SK-N-SH (cell line): ENCODE results near the gene SESTD1. TPM values are rescaled to one million over a fixed set of nuclear protein-coding genes. Genes with fewer than 3 reads are reported as not detected.

Source experiments
- CTCF ChIA-PET: fragments of 300-600, 350-600 bp; formaldehyde crosslinking; extraction: SDS; loops from one replicate; lab custom pipeline; 2021; lab: Yijun Ruan, JAX
- POLR2A ChIA-PET: fragments of 350-600 bp; sonication (Branson Sonifier 250); formaldehyde crosslinking; extraction: SDS; loops from one replicate; lab custom pipeline; 2020; ENCODE audit warnings: antibody characterized with exemption, inconsistent platforms; lab: Yijun Ruan, JAX
- DNase-seq: peaks from one replicate; pipeline ENCODE4 v3.0.0; 2012
- H2AFZ ChIP-seq: fragments of 200-600 bp; sonication (generic); 2 replicates; pipeline ENCODE4 v1.8.1; 2016; ENCODE audit warnings: antibody characterized with exemption, mild to moderate bottlenecking, low read depth
- H3F3A ChIP-seq: fragments of 200-600 bp; sonication (generic); replicated peaks from 2 replicates; pipeline ENCODE3; 2016; ENCODE audit warnings: antibody characterized with exemption, mild to moderate bottlenecking; ENCODE audit not compliant: insufficient read depth
- H3K27ac ChIP-seq, 2 experiments: fragments of 200-500 bp in 1 of 2; fragments of 200-600 bp in 1 of 2; sonication (Bioruptor generic) in 1 of 2; sonication (generic), shearing (Covaris generic) in 1 of 2; 2 replicates each; pipeline versions ENCODE4 v1.5.1 to v1.6.1; 2014 to 2016; ENCODE audit warnings: low read depth in 2 of 2, inconsistent platforms in 1 of 2, low read length in 1 of 2, mild to moderate bottlenecking in 1 of 2, mixed read lengths in 1 of 2
- H3K27me3 ChIP-seq: fragments of 200-600 bp; sonication (generic), shearing (Covaris generic); 2 replicates; pipeline ENCODE4 v1.6.1; 2016; ENCODE audit warnings: mixed run types; ENCODE audit not compliant: insufficient read depth
- H3K36me3 ChIP-seq, 2 experiments: fragments of 200-500 bp in 1 of 2; fragments of 200-600 bp in 1 of 2; sonication (Bioruptor generic) in 1 of 2; sonication (generic) in 1 of 2; replicated peaks in 1 of 2; 2 replicates each; pipeline versions ENCODE3 to v1.5.1; 2014 to 2016; ENCODE audit warnings: low read length in 1 of 2, mild to moderate bottlenecking in 1 of 2; ENCODE audit not compliant: insufficient read depth in 2 of 2, control insufficient read depth in 1 of 2
- H3K4me1 ChIP-seq, 2 experiments: fragments of 200-500 bp in 1 of 2; fragments of 200-600 bp in 1 of 2; sonication (Bioruptor generic) in 1 of 2; sonication (generic), shearing (Covaris generic) in 1 of 2; 2 replicates each; pipeline versions ENCODE4 v1.5.1 to v1.6.1; 2014 to 2016; ENCODE audit warnings: low read depth in 1 of 2, low read length in 1 of 2, mixed run types in 1 of 2; ENCODE audit not compliant: insufficient read depth in 2 of 2, control insufficient read depth in 1 of 2
- H3K4me2 ChIP-seq: fragments of 200-600 bp; sonication (generic), shearing (Covaris generic); 2 replicates; pipeline ENCODE4 v1.6.1; 2017; ENCODE audit warnings: mixed run types
- H3K4me3 ChIP-seq, 2 experiments: fragments of 200-500 bp in 1 of 2; fragments of 200-600 bp in 1 of 2; sonication (Bioruptor generic) in 1 of 2; sonication (generic), shearing (Covaris generic) in 1 of 2; 2 replicates each; pipeline versions ENCODE4 v1.5.1 to v1.8.1; 2014 to 2016; ENCODE audit warnings: low read depth in 2 of 2, inconsistent platforms in 1 of 2, low read length in 1 of 2, mild to moderate bottlenecking in 1 of 2, mixed read lengths in 1 of 2, moderate library complexity in 1 of 2
- H3K79me2 ChIP-seq: fragments of 200-600 bp; sonication (generic); 2 replicates; pipeline ENCODE4 v1.8.1; 2017; ENCODE audit warnings: mild to moderate bottlenecking; ENCODE audit not compliant: insufficient read depth
- H3K9ac ChIP-seq: fragments of 200-600 bp; sonication (generic); 2 replicates; pipeline ENCODE4 v1.6.1; 2017; ENCODE audit warnings: mixed run types
- H3K9me2 ChIP-seq: fragments of 200-600 bp; sonication (generic); 2 replicates; pipeline ENCODE4 v1.6.1; 2017; ENCODE audit warnings: mixed run types
- H3K9me3 ChIP-seq: fragments of 200-600 bp; sonication (generic); 2 replicates; pipeline ENCODE4 v1.6.1; 2017; ENCODE audit warnings: mixed run types, mild to moderate bottlenecking, moderate library complexity
- H4K20me1 ChIP-seq: fragments of 200-600 bp; sonication (generic); 2 replicates; pipeline ENCODE4 v1.6.1; 2017; ENCODE audit warnings: mild to moderate bottlenecking, mixed run types; ENCODE audit not compliant: insufficient read depth
- CHD2 ChIP-seq: fragments of 150-350 bp; IDR thresholded peaks from 2 replicates; pipeline ENCODE4 v1.6.1; 2018; ENCODE audit warnings: low read length; ENCODE audit not compliant: partially characterized antibody
- ELF1 ChIP-seq: IDR thresholded peaks from 2 replicates; pipeline ENCODE4 v1.4.0; 2012
- EP300 ChIP-seq, 2 experiments: IDR thresholded peaks; 2 replicates each; pipeline versions ENCODE4 v1.4.0 to v1.6.1; 2012; ENCODE audit warnings: borderline replicate concordance in 1 of 2, low read depth in 1 of 2, low read length in 1 of 2
- EZH2phosphoT487 ChIP-seq: fragments of 200-600 bp; sonication (generic); IDR thresholded peaks from 2 replicates; pipeline ENCODE4 v1.6.1; 2017; ENCODE audit warnings: low read depth, mixed run types, mild to moderate bottlenecking, antibody characterized with exemption, moderate library complexity, borderline replicate concordance
- FOSL2 ChIP-seq: IDR thresholded peaks from 2 replicates; pipeline ENCODE4 v1.4.0; 2012; ENCODE audit warnings: low read depth, mild to moderate bottlenecking, moderate library complexity, borderline replicate concordance
- FOXJ3 ChIP-seq: sonication (generic); formaldehyde crosslinking; IDR thresholded peaks from 2 replicates; pipeline ENCODE4 v1.5.1; 2020; ENCODE audit warnings: mild to moderate bottlenecking, missing genetic modification reagents
- FOXM1 ChIP-seq: IDR thresholded peaks from 2 replicates; pipeline ENCODE4 v1.4.0; 2012; ENCODE audit warnings: low read depth, mild to moderate bottlenecking
- GABPA ChIP-seq: IDR thresholded peaks from 2 replicates; pipeline ENCODE4 v1.4.0; 2012; ENCODE audit warnings: low read depth, mild to moderate bottlenecking
- MEF2A ChIP-seq: IDR thresholded peaks from 2 replicates; pipeline ENCODE4 v1.4.0; 2012; ENCODE audit warnings: low read depth, borderline replicate concordance
- MXI1 ChIP-seq: IDR thresholded peaks from 2 replicates; pipeline ENCODE4 v1.6.1; 2012; ENCODE audit warnings: mild to moderate bottlenecking, low read depth, low read length, improper control_type of control experiment
- NRF1 ChIP-seq: IDR thresholded peaks from 2 replicates; pipeline ENCODE4 v1.6.1; 2012; ENCODE audit warnings: low read depth, mild to moderate bottlenecking, low read length
- POLR2AphosphoS5 ChIP-seq: IDR thresholded peaks from 2 replicates; pipeline ENCODE4 v1.6.1; 2012; ENCODE audit warnings: low read depth, low read length
- RAD21 ChIP-seq: IDR thresholded peaks from 2 replicates; pipeline ENCODE4 v1.6.1; 2012; ENCODE audit warnings: mild to moderate bottlenecking, low read length
- RFX5 ChIP-seq: IDR thresholded peaks from 2 replicates; pipeline ENCODE4 v1.6.1; 2012; ENCODE audit warnings: mild to moderate bottlenecking, improper control_type of control experiment, low read length
- SIN3A ChIP-seq: IDR thresholded peaks from 2 replicates; pipeline ENCODE4 v1.6.1; 2012; ENCODE audit warnings: low read depth, mild to moderate bottlenecking, low read length, moderate library complexity, borderline replicate concordance
- SMC3 ChIP-seq: IDR thresholded peaks from 2 replicates; pipeline ENCODE4 v1.6.1; 2012; ENCODE audit warnings: low read depth, low read length, improper control_type of control experiment
- TAF1 ChIP-seq: IDR thresholded peaks from 2 replicates; pipeline ENCODE4 v1.6.1; 2012; ENCODE audit warnings: low read depth, mild to moderate bottlenecking, low read length, moderate library complexity, borderline replicate concordance
- TCF12 ChIP-seq: IDR thresholded peaks from 2 replicates; pipeline ENCODE4 v1.4.0; 2012
- TEAD4 ChIP-seq: IDR thresholded peaks from 2 replicates; pipeline ENCODE4 v1.4.0; 2012; ENCODE audit warnings: mild to moderate bottlenecking, borderline replicate concordance; ENCODE audit not compliant: insufficient read depth
- WGBS: methylation state at CpG from one replicate; pipeline ENCODE4 v1.1.6; 2017; ENCODE audit warnings: low lambda C conversion rate; 5-methylcytosine and 5-hydroxymethylcytosine counted together
- polyA plus RNA-seq, 3 experiments: library from polyadenylated mRNA; depleted of rRNA; stranded (reverse); fragments of >200 nt; gene quantifications; 2 replicates each; pipeline ENCODE4 v1.2.3, GENCODE V29; 2012
- TF ChIP-seq, protein P1 (sequence below): fragments of 200-600 bp; sonication (generic); IDR thresholded peaks from 2 replicates; pipeline ENCODE4 v1.6.1; 2017; ENCODE audit warnings: antibody characterized with exemption, mild to moderate bottlenecking, moderate library complexity
- TF ChIP-seq, protein P2 (sequence below): IDR thresholded peaks from 2 replicates; pipeline ENCODE4 v1.4.0; 2012; ENCODE audit warnings: low read depth, borderline replicate concordance
- TF ChIP-seq, protein P3 (sequence below): fragments of 150-350 bp; IDR thresholded peaks from 2 replicates; pipeline ENCODE4 v1.6.1; 2017; ENCODE audit warnings: antibody characterized with exemption, low read length, low read depth, borderline replicate concordance

The SESTD1 gene
- polyA plus RNA-seq, 1 of the 3 experiments (the other 2 are of a cell fraction): 4.6 TPM

DNA sequence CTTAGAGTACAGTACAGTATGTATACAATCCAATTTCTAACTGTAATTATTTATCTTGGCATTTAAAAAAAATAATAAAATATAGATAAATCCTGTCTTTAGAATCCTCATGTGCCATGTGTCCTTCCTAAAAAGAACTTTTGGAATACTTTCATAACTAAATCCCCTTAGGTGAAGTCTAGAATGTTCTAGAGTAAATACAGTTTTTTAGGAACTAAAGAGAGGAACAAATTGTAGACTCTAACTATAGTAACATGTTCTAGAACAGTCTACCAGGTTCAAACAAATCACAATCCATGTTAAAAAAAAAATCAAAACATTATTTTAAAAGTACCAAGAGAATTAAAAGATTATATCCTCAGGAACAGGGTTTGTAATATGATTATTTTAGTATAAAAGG, 134.1 kb downstream of the SESTD1 start:
- H3K27ac ChIP-seq: no peak overlapping the region
- H3K9me3 ChIP-seq: no peaks in the 10 kb centered on the region
- CTCF ChIA-PET: interaction anchor here (0.5 to 1.8 kb wide), 14 partner anchors 8 to 414 kb away, joined by 3 to 23 read pairs (median 6); no protein-coding TSS in a partner anchor
- no peak overlapping the region for H3K9ac ChIP-seq
- H4K20me1 ChIP-seq: no peaks in the 10 kb centered on the region
- peaks cover 0 to 4% of the 10 kb centered on the region in 2 experiments; a peak in 2 of 4 replicates for H3K4me1 ChIP-seq
- POLR2A ChIA-PET: no interaction called here
- no peak for DNase-seq
- no peak overlapping the region for H3K4me3 ChIP-seq
- H3K27me3 ChIP-seq: no peaks in the 10 kb centered on the region
- peaks cover 3% of the 10 kb centered on the region for H3F3A ChIP-seq
- no peaks in the 10 kb centered on the region for H3K9me2 ChIP-seq
- no peak overlapping the region for H2AFZ ChIP-seq
- TF ChIP-seq TAF1 (no peak), FOXJ3 (CRISPR knock-in tag) (no peak), CHD2 (no peak), TEAD4 (no peak), TCF12 (no peak), RFX5 (no peak), EP300 (IDR thresholded peaks at IDR 0.05; ENCODE audit: borderline replicate concordance in 1 of 2, low read depth in 1 of 2, low read length in 1 of 2) (no peak), FOSL2 (no peak), FOXM1 (no peak), ELF1 (no peak), MEF2A (no peak)
- TF ChIP-seq, protein P1, sequence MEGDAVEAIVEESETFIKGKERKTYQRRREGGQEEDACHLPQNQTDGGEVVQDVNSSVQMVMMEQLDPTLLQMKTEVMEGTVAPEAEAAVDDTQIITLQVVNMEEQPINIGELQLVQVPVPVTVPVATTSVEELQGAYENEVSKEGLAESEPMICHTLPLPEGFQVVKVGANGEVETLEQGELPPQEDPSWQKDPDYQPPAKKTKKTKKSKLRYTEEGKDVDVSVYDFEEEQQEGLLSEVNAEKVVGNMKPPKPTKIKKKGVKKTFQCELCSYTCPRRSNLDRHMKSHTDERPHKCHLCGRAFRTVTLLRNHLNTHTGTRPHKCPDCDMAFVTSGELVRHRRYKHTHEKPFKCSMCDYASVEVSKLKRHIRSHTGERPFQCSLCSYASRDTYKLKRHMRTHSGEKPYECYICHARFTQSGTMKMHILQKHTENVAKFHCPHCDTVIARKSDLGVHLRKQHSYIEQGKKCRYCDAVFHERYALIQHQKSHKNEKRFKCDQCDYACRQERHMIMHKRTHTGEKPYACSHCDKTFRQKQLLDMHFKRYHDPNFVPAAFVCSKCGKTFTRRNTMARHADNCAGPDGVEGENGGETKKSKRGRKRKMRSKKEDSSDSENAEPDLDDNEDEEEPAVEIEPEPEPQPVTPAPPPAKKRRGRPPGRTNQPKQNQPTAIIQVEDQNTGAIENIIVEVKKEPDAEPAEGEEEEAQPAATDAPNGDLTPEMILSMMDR: no peak
- no peaks in the 10 kb centered on the region for H3K79me2 ChIP-seq
- H3K4me2 ChIP-seq: no peak overlapping the region
- H3K36me3 ChIP-seq: peaks cover 0 to 13% of the 10 kb centered on the region in 2 experiments

DNA sequence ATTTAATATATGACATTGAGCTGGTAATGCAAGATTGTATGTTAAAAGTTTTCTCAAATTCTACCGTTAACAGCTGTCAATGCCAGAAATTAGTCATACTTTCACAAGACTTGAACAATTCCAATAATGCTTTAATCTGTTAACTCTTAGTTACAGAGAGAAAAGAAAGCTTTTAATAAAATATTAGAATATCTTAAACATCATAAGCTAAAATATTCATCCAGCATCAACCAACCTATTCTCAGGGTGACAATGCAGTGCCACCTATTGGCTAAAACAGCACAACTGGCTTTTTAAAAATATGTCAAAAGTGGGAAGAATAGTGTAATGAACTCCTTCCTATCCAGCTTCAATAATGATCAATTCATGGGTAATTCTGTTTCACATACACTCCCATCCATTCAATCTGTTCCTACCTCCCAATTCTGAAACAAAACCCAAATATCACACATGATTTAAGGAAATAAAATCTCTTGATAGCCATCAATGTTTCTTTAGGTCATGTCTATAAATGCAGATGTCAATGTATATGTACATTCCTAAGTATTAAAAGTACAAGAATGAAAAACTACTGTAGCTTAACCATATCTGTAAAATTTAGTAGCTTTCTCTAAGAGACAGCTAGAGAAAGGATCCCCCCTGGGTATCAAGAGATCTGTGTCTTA, 134.9 kb downstream of the SESTD1 start:
- Histone ChIP-seq H3K36me3 (peaks cover 0 to 13% of the 10 kb centered on the region in 2 experiments), H2AFZ (no peak overlapping the region), H3K4me1 (peaks cover 0 to 4% of the 10 kb centered on the region in 2 experiments; a peak in 2 of 4 replicates), H4K20me1 (no peaks in the 10 kb centered on the region), H3K79me2 (no peaks in the 10 kb centered on the region), H3K9me2 (no peaks in the 10 kb centered on the region), H3K9me3 (no peaks in the 10 kb centered on the region), H3K27me3 (no peaks in the 10 kb centered on the region), H3K4me3 (no peak overlapping the region), H3K27ac (no peak overlapping the region), H3F3A (peaks cover 3% of the 10 kb centered on the region), H3K9ac (no peak overlapping the region), H3K4me2 (no peak overlapping the region)
- ChIA-PET CTCF (interaction anchor here (0.5 to 1.8 kb wide), 33 partner anchors 9 to 803 kb away, joined by 3 to 23 read pairs (median 4); partner anchors contain the start of gene TTN), POLR2A (no interaction called here)
- WGBS: 97% methylated on average over 1 of the region's 1 CpG
- DNase-seq: peak; percentile 6
- no peak for TF ChIP-seq TAF1
- TF ChIP-seq FOXJ3 (CRISPR knock-in tag): no peak
- TF ChIP-seq, protein P1: peak; percentile 75
- TF ChIP-seq SMC3: peak; percentile 49
- TF ChIP-seq CHD2: no peak
- TF ChIP-seq, protein P2, sequence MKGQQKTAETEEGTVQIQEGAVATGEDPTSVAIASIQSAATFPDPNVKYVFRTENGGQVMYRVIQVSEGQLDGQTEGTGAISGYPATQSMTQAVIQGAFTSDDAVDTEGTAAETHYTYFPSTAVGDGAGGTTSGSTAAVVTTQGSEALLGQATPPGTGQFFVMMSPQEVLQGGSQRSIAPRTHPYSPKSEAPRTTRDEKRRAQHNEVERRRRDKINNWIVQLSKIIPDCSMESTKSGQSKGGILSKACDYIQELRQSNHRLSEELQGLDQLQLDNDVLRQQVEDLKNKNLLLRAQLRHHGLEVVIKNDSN: no peak
- TF ChIP-seq, protein P3, sequence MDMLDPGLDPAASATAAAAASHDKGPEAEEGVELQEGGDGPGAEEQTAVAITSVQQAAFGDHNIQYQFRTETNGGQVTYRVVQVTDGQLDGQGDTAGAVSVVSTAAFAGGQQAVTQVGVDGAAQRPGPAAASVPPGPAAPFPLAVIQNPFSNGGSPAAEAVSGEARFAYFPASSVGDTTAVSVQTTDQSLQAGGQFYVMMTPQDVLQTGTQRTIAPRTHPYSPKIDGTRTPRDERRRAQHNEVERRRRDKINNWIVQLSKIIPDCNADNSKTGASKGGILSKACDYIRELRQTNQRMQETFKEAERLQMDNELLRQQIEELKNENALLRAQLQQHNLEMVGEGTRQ: no peak
- TF ChIP-seq GABPA: no peak
- no peak for TF ChIP-seq MXI1
- TF ChIP-seq POLR2AphosphoS5: no peak
- TF ChIP-seq EP300 (IDR thresholded peaks at IDR 0.05; ENCODE audit: borderline replicate concordance in 1 of 2, low read depth in 1 of 2, low read length in 1 of 2): no peak
- no peak for TF ChIP-seq NRF1
- TF ChIP-seq RFX5: no peak
- no peak for TF ChIP-seq SIN3A
- no peak for TF ChIP-seq FOSL2
- peak; percentile 71 for TF ChIP-seq RAD21
- TF ChIP-seq EZH2phosphoT487: no peak
